ELR (cell line): Measurements from ENCODE around the gene BORCS5.
"Not testable (repeated sequence)": the region's sequence is repeated elsewhere in the genome, so short reads cannot be mapped to it uniquely, and the experiment has no call there.

ENCODE experiments used
- DNase-seq: peaks from one replicate; pipeline ENCODE4 v3.0.0-alpha.2; 2015; ENCODE audit warnings: low read depth

The BORCS5 gene

DNA sequence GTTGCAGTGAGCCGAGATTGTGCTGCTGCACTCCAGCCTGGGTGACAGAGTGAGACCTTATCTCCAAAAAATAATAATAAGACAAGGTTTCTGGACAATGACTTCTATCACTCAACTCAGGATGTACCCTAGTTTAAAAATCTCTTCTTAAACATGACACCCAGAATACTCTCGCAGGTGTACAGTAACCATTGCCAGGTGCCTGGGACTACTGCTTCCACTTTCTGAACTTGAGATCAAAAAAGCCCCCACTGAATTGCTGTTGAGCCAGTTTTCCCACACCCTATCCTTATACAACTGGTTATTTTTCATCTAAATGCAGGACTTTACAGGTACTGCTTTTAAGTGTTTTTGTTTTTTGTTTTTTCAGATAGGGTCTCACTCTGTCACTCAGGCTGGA lies 36.3 kb downstream of the BORCS5 start:
- no peak for DNase-seq

GRCh38 chr12:12396694-12397093 lies 39.8 kb downstream of the BORCS5 start:
- no peak for DNase-seq

GRCh38 chr12:12397184-12397583 lies 40.3 kb downstream of the BORCS5 start:
- no peak for DNase-seq

DNA sequence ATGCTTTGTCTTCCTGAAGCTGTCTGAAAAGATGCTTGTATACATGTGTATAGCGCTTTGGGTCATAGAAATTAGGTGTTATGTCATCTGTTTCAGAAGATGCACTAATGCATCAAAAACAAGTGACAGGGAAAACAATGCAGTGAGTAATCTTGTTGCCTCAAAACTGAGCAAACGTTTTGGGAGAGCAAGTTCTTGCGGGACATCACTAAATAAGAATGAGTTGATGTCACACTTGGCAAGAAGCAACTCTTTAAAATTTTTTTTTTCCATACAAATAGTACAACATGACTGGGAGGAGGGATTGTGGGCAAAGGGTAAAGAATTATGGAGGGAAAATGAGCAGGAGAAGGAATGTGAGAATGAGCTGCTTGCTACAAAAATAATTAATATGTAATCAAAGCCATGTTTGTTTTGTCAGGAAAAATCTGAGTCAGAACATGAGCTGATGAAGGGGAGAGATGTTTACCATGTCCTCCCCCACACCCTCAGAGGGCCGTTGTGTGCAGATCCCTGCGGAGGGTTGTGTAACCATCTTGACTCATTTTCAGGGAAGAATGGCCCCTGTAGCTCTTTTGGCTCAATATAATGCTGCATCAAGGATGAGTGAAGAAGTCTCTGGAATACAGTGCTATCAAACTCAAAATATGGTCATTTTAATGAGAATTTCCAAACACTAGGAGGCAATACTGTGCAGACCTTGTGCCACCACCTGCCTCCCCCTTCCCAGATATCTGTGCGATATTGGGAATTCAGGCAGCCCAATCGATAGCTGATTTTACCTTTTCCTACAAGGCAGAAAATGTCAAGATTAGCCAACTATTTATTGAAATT lies 41.4 kb downstream of the BORCS5 start:
- DNase-seq = peak; percentile 91

GRCh38 chr12:12399161-12399560 lies 42.3 kb downstream of the BORCS5 start:
- no peak for DNase-seq

GRCh38 chr12:12399776-12400305 lies 43.0 kb downstream of the BORCS5 start:
- DNase-seq = no peak

- no peak for DNase-seq
Observed at GRCh38 chr12:12400793-12401192, 43.9 kb downstream of the BORCS5 start.

DNA sequence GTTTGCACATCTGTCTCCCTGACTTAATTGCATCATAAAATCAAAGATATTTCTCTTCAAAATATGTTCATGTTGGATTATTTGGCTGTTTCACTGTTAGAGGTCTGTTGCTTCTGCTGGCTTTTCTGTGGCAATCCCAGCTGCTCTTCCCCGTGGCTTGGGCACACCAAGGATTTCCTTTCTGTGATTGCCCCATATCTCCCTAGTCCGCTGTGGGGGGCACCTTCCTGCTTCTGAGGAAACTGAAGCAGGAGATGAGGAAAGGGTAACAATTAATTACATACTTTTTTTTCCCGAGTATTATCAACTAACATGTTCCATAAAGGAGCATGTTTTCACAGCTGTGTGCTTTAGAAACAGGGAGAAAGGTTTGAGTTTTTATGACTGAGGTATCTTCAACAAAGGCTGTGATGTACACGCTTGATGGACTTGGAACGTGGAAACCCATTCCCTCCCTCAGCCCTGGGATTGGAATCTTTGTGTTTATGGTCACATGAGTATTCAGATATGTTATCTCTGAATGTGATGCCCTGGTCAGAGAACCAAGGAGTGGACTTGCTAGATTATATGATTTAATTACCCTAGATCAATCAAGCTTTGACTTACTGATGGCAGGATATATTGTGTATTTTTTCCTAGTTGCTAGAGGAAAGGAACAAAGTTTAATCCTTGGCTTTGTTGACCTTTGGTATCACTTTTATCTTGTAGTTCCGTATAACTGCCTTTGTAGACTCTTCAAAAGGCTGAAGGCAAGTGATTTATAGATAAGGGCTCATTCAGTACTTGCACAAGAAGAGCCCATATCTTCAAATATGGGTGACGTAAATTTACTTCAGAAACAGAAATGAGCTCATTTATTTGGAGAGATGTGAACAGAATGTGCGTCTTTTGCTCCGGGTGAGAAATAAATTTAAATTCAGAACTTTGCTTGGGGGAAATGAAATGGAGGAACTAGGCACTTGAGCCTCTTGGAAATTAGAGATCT lies 46.7 kb downstream of the BORCS5 start:
- no peak for DNase-seq

GRCh38 chr12:12404297-12404696 lies 47.4 kb downstream of the BORCS5 start:
- DNase-seq = no peak

- DNase-seq = no peak
Observed at GRCh38 chr12:12405882-12406281, 49.0 kb downstream of the BORCS5 start.

GRCh38 chr12:12406762-12407161 lies 49.9 kb downstream of the BORCS5 start:
- DNase-seq = no peak

DNA sequence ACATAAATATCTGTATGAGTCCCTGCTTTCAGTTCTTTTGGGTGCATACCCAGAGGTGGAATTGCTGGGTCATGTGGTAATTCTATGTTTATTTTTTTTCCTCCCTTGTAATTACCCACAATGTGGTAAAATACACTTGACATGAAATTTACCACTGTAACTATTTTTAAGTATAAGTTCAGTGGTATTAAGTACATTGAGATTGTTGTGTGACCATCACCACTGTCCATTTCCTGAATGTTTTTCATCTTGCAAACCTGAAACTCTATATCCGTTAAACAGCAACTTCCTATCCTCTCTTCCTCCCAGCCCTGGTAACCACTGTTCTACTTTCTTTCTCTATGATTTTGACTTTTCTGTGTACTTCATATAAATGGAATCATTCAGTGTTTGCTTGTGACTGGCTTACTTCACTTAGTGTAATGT lies 51.4 kb downstream of the BORCS5 start:
- no peak for DNase-seq

GRCh38 chr12:12409337-12409736 lies 52.5 kb downstream of the BORCS5 start:
- DNase-seq = not testable (repeated sequence)

DNA sequence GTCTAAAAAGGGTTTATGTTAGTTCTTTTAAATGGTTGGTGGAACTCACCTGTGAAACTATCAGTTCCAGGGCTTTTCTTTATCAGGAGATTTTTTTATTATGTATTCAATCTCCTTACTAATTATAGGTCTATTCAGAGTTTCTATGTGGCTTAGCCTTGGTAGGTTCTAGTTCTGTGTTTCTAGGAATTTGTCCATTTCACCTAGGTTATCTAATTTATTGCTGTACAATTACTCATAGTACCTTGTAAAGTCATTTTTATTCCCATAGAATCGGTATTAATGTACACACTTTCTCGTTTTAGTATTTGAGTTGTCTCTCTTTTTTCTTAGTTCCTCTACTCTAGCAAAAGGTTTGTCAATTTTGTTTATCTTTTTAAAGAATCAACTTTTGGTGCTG lies 59.0 kb downstream of the BORCS5 start:
- no peak for DNase-seq

DNA sequence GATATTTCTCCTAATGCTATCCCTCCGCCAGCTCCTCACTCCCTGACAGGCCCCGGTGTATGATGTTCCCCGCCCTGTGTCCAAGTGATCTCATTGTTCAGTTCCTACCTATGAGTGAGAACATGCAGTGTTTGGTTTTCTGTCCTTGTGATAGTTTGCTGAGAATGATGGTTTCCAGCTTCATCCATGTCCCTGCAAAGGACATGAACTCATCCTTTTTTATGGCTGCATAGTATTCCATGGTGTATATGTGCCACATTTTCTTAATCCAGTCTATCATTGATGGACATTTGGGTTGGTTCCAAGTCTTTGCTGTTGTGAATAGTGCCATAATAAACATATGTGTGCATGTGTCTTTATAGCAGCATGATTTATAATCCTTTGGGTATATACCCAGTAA lies 62.3 kb downstream of the BORCS5 start:
- DNase-seq = not testable (repeated sequence)

DNA sequence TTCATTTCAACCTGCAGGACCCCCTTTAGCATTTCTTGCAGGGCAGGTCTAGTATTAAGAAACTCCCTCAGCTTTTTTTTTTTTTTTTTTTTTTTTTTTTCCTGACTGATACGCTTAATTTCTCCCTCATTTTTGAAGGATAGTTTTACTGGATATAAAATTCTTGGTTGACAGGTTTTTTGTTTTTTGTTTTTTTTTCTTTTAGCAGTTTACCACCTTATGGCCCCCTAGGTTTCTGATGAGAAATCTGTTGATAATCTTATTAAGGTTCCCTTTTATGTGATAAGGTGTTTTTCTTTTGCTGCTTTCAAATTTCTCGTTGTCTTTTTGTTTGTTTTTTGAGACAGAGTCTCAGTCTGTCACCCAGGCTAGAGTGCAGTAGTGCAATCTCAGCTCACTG lies 66.5 kb downstream of the BORCS5 start:
- no peak for DNase-seq

DNA sequence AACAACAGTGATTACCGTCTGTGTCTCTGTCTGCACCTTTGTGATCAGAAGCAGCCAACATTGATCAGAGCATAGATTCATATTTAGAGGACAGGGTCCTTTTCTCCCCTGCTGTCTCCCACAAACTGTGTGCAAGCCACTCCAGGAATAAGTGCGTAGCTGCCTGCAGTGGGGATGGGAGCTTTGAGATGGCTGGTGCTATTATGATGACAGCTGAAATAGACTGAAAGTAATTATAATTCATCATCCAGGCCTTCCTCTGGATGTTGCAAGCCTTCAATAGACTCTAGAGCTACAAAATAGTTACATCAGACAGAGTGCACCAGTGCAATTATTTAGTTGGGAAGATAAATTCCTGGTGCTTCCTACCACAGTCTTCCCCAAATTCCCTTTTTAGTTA lies 68.1 kb downstream of the BORCS5 start:
- DNase-seq = no peak

- no peak for DNase-seq
Observed at GRCh38 chr12:12425616-12426015, 68.7 kb downstream of the BORCS5 start.

- DNase-seq = no peak
Observed at GRCh38 chr12:12427568-12427967, 70.7 kb downstream of the BORCS5 start.

GRCh38 chr12:12428047-12428446 lies 71.2 kb downstream of the BORCS5 start:
- no peak for DNase-seq

DNA sequence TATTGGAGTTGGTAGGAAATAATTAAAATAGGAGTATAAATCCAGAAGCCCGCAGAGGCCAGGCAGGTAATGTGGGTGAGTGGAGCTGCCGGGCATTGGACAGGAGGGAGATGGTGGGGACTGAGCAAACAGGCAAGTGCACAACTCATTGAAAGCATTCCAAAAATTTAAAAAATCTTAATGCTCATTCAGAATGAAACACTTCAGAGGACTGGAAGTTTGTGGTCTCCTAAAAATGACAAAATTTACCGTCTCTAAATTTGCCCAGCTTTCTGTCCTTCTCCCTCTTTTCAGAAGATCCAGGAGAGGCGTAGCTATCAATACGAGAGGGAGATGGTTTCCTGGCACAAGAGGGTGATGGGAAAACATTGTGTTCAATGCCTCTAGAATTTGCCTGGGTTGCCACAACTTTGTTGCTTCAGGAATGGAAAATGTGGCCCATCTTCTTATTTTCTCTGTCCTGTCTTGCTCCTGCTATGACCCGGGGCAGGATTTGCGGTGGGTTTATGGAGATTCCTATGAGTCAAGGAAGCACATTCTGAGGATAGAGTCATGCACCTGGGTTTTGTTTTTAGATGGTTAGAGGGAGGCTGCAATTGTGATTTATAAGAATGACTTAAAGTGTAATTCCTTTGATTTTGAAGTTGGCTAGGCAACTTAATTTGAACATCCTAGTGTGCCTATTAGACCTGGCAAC lies 72.2 kb downstream of the BORCS5 start:
- peak; percentile 83 for DNase-seq

- peak; percentile 81 for DNase-seq
Observed at GRCh38 chr12:12432364-12432763, 75.5 kb downstream of the BORCS5 start.
